Right cardiac atrium (tissue), 5 donors: ENCODE measurements around the gene DCAF11. TPM values are rescaled to one million over a fixed set of nuclear protein-coding genes. Genes with fewer than 3 reads are reported as not detected.

Experiments used
- ATAC-seq, 2 donors: fragments of 200-7000 bp; cut with Tn5 transposase; one replicate each; pipeline versions ENCODE4 v1.8.0 to v1.9.1; 2020; ENCODE audit warnings: moderate library complexity in 2 of 2, mild to moderate bottlenecking in 1 of 2
- DNase-seq, 3 donors: peaks; one replicate each; pipeline ENCODE4 v3.0.0-alpha.2; 2020
- H3K27ac ChIP-seq: one replicate; pipeline ENCODE4 v1.5.1; 2013; ENCODE audit warnings: mild to moderate bottlenecking, low read length, control low read depth, moderate library complexity
- H3K27me3 ChIP-seq: one replicate; pipeline ENCODE4 v1.6.1; 2013; ENCODE audit not compliant: control insufficient read depth, insufficient read depth
- H3K4me1 ChIP-seq: one replicate; pipeline ENCODE4 v1.6.1; 2013; ENCODE audit warnings: low read length; ENCODE audit not compliant: control insufficient read depth, insufficient read depth
- H3K4me3 ChIP-seq: one replicate; pipeline ENCODE4 v1.5.1; 2013; ENCODE audit warnings: low read length, control low read depth
- H3K9me3 ChIP-seq: one replicate; pipeline ENCODE4 v1.6.1; 2013; ENCODE audit warnings: low read length; ENCODE audit not compliant: control insufficient read depth
- WGBS: extraction: QIAGEN DNeasy Blood & Tissue Kit; methylation state at CpG from one replicate; pipeline ENCODE4 v1.1.7; 2013; 5-methylcytosine and 5-hydroxymethylcytosine counted together
- intact Hi-C, 4 donors: fragments of 100-400 bp; cut with DNase I; formaldehyde crosslinking; loops; one replicate each; pipeline versions ENCODE4 v1.11.0 to v1.14.0; 2022 to 2023
- polyA plus RNA-seq: library from polyadenylated mRNA; stranded (reverse); fragments of 200-250 nt; gene quantifications from one replicate; pipeline ENCODE4 v1.2.3, GENCODE V29; 2013
- total RNA-seq, 4 donors: library from RNA; stranded (reverse); fragmentation: NEBNext Ultra II Directional; extraction: Animal tissue kit (Norgen Biotek cat#: 25700); gene quantifications; one replicate each; pipeline ENCODE4 v1.2.1, GENCODE V29; 2021
- donor health status: healthy with polysubstance abuse.
- donor health status: DM: no; HTN: yes; CAD: no.
- donor health status: DM: no; HTN: no; CAD: no.
- donor health status: DM: no; HTN: yes; CAD: no; lungs with severe emphysema.
- donor health status: DM: yes; HTN: yes; CAD: no.

DCAF11 gene
- total and polyA plus RNA-seq, 5 donors = 33.1 to 70.7 (median 58.7) TPM

DNA sequence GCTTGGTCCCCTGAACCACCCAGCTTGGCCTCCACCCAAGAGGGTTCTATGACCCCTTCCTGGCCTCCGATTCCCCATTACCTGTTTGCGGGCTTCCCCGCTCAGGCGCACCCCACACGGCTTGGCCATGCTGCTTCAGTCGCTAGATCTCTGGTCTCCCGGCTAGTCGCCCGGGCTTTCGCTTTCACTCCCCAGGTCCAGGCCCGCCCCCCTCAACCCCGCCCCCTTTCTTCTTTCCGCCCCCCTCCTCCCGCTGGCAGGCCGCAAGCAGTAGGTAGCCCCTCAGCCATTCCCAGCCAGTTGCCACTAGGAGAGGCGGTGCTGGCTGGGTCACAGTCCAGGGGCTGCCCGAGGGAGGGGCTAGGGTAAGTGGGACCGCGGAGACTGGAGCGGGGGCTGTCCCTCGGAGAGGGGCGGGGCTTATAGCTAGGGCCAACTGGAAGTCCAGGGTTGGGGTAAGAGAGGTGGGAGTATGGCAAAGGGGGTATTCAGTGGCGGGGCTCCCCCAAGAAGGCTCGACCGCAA is 31.9 kb downstream of the DCAF11 start, which contains the start of gene PSME2:
PSME2 (minus strand) TSS at position 158 of the 525 bp plus-strand sequence; CDS start at position 129, 29 bp downstream.
- under 1% methylated on average over 25 of the region's 25 CpGs for WGBS
- Histone ChIP-seq H3K4me1 (peaks cover 12% of the 10 kb centered on the region), H3K27me3 (no peaks in the 10 kb centered on the region), H3K9me3 (no peaks in the 10 kb centered on the region), H3K4me3 (peak within 1 kb of the TSS; percentile 89), H3K27ac (peak within 1 kb of the TSS; percentile 95)
- peak; percentile 97 to 98 (median 97) for DNase-seq
- intact Hi-C loops = no loop called here
- peak; percentile 88 to 91 for ATAC-seq

DNA sequence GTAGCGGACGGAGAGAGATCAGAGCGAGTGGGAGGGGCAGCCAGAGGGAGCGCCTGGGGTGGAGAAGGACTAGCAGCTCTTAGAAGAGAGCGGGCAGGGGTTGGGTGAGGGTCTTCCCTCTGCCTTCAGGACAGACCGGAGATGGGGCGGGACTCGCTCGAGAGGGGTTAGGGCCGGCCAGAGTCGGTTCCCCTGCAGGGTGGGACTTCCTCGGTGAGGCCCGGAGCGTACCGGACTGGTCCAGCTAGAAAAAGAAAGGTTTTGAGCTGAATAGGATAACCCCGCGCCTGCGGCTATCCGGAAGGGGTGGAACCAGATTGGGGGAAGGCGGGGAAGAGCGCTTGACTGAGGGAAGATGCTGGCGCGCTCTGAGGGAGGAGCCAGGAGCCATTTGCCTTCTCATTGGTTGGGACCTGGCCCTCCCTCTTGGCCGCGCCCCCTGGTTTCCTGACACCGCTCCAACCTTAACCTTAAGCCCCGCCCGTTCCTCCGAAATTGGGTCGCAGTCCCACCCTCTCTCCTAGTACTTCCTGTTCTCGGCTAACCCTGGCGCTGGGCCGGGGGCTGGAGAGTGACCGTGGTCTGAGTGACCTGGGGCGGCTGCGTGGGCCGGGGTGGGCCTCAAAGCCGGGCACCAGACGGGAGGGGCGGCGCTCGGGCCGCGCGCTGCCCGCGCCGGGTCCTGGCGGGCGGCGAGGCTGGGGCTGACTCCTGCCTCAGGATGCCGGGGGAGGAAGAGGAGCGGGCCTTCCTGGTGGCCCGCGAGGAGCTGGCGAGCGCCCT is 32.6 kb downstream of the DCAF11 start, which contains the start of gene RNF31:
RNF31 (plus strand) TSS at position 521 of the 783 bp plus-strand sequence; CDS start at position 722, 201 bp downstream.
- peak within 1 kb of the TSS; percentile 95 for H3K27ac ChIP-seq
- H3K4me3 ChIP-seq = peak within 1 kb of the TSS; percentile 89
- intact Hi-C loops = no loop called here
- no peaks in the 10 kb centered on the region for H3K9me3 ChIP-seq
- peaks cover 12% of the 10 kb centered on the region for H3K4me1 ChIP-seq
- peak; percentile 95 to 97 for ATAC-seq
- no peaks in the 10 kb centered on the region for H3K27me3 ChIP-seq
- WGBS = under 1% methylated on average over 57 of the region's 57 CpGs
- DNase-seq = peak; percentile 99

DNA sequence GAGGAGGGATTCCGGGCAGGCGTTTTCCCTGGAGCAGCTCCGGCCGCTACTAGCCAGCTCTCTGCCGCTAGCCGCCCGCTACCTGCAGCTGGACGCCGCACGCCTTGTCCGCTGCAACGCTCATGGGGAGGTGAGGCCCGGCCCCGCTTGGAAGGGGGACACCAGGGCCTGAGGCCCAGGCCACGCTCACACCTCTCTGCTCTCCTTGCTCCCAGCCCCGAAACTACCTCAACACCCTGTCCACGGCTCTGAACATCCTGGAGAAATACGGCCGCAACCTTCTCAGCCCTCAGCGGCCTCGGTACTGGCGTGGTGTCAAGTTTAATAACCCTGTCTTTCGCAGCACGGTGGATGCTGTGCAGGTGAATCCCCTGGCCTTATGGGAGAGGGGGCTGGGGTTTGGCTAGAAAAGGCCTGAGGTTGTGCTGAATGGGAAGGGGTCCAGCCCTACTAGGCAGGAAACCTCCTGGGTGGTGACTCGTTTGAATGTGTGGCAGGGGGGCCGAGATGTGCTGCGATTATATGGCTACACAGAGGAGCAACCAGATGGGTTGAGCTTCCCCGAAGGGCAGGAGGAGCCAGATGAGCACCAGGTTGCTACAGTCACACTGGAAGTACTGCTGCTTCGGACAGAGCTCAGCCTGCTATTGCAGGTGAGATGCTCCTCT is 33.3 kb downstream of the DCAF11 start:
- peak overlapping the region; percentile 77 for H3K27ac ChIP-seq
- ATAC-seq (no peak), DNase-seq (no peak)
- WGBS = 7% methylated on average over 29 of the region's 29 CpGs
- intact Hi-C loops = no loop called here
- peaks cover 12% of the 10 kb centered on the region for H3K4me1 ChIP-seq
- no peaks in the 10 kb centered on the region for H3K27me3 ChIP-seq
- no peaks in the 10 kb centered on the region for H3K9me3 ChIP-seq
- peak overlapping the region; percentile 89 for H3K4me3 ChIP-seq

DNA sequence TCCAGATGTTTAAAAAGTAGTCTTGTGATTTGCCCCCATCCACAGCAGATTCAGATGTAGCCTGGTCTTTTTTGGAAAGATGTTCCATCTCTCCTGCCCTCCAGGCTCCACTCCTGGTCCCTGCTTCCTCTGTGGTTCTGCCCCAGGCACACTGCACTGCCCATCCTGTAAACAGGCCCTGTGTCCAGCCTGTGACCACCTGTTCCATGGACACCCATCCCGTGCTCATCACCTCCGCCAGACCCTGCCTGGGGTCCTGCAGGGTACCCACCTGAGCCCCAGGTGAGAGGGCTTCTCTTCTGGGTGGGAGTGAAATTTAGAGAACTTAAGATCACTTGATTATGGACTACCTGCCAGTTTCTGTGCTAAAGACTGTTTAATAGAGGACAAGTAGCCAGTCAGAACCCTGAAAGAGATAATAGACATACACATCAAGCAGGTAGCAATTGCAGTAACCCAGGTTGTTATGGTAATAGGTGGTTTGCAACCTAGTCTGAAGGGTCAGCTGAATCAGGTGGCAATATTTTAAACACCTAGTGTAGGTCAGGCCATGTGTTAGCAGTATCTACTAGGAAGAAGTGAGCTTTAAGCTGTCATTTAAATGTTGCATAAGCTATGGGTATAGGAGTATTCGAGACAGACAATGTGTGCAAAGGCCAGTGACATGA is 34.9 kb downstream of the DCAF11 start:
- intact Hi-C loops = no loop called here
- Histone ChIP-seq H3K4me3 (no peak overlapping the region), H3K27me3 (no peaks in the 10 kb centered on the region), H3K27ac (no peak overlapping the region), H3K4me1 (peaks cover 12% of the 10 kb centered on the region), H3K9me3 (no peaks in the 10 kb centered on the region)
- 95% methylated on average over 3 of the region's 3 CpGs for WGBS
- no peak for ATAC-seq
- no peak for DNase-seq

DNA sequence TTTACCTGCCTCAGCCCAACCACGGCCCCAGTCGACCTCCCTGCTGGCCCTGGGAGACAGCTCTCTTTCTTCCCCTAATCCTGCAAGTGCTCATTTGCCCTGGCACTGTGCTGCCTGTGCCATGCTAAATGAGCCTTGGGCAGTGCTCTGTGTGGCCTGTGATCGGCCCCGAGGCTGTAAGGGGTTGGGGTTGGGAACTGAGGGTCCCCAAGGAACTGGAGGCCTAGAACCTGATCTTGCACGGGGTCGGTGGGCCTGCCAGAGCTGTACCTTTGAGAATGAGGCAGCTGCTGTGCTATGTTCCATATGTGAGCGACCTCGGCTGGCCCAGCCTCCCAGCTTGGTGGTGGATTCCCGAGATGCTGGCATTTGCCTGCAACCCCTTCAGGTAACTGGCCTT is 35.5 kb downstream of the DCAF11 start:
- ATAC-seq (no peak), DNase-seq (no peak)
- Histone ChIP-seq H3K27ac (no peak overlapping the region), H3K27me3 (no peaks in the 10 kb centered on the region), H3K4me3 (no peak overlapping the region), H3K9me3 (no peaks in the 10 kb centered on the region), H3K4me1 (peaks cover 12% of the 10 kb centered on the region)
- WGBS = 94% methylated on average over 9 of the region's 9 CpGs
- intact Hi-C loops = no loop called here

DNA sequence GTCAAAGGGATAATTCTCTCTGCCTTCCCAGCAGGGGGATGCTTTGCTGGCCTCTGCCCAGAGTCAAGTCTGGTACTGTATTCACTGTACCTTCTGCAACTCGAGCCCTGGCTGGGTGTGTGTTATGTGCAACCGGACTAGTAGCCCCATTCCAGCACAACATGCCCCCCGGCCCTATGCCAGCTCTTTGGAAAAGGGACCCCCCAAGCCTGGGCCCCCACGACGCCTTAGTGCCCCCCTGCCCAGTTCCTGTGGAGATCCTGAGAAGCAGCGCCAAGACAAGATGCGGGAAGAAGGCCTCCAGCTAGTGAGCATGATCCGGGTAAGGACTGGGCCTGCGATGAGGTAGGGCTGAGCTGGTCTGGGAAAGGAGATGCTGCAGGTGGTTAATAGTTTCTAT is 36.0 kb downstream of the DCAF11 start:
- intact Hi-C loops = no loop called here

DNA sequence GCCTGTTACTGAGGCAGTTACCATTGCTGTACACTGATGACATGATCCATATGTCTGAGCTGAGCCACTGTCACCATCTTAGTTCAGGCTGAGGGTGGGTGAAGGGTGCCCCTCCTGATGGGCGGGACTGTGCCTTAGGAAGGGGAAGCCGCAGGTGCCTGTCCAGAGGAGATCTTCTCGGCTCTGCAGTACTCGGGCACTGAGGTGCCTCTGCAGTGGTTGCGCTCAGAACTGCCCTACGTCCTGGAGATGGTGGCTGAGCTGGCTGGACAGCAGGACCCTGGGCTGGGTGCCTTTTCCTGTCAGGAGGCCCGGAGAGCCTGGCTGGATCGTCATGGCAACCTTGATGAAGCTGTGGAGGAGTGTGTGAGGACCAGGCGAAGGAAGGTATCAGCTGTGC is 36.4 kb downstream of the DCAF11 start:
- no peaks in the 10 kb centered on the region for H3K9me3 ChIP-seq
- no peak overlapping the region for H3K4me3 ChIP-seq
- ATAC-seq (no peak), DNase-seq (no peak)
- H3K27ac ChIP-seq = no peak overlapping the region
- no peaks in the 10 kb centered on the region for H3K27me3 ChIP-seq
- intact Hi-C loops = no loop called here
- 81% methylated on average over 9 of the region's 9 CpGs for WGBS
- H3K4me1 ChIP-seq = peaks cover 8% of the 10 kb centered on the region

More for the DNA sequence above, 36.0 kb downstream of the DCAF11 start:
- WGBS = 90% methylated on average over 9 of the region's 9 CpGs
- Histone ChIP-seq H3K27ac (no peak overlapping the region), H3K27me3 (no peaks in the 10 kb centered on the region), H3K4me3 (no peak overlapping the region), H3K4me1 (peaks cover 10% of the 10 kb centered on the region), H3K9me3 (no peaks in the 10 kb centered on the region)
- ATAC-seq = no peak
- no peak for DNase-seq

DNA sequence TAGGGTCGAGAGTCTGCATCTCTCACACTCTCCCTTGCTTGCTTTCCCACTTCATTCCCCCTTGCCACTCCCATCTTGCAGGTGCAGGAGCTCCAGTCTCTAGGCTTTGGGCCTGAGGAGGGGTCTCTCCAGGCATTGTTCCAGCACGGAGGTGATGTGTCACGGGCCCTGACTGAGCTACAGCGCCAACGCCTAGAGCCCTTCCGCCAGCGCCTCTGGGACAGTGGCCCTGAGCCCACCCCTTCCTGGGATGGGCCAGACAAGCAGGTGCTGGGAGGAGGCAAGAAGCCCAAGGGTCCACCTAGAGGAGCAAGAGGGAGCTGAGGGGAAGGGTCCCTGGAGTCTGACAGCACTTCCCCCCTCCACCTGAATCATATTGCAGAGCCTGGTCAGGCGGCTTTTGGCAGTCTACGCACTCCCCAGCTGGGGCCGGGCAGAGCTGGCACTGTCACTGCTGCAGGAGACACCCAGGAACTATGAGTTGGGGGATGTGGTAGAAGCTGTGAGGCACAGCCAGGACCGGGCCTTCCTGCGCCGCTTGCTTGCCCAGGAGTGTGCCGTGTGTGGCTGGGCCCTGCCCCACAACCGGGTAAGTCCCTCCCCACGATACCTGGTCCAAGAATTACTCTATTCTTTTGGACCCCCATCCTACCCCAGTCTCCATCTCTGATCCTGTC is 37.0 kb downstream of the DCAF11 start:
- intact Hi-C loops = no loop called here
- 93% methylated on average over 16 of the region's 16 CpGs for WGBS
- Histone ChIP-seq H3K27me3 (no peaks in the 10 kb centered on the region), H3K27ac (no peak overlapping the region), H3K4me3 (no peak overlapping the region), H3K9me3 (no peaks in the 10 kb centered on the region), H3K4me1 (peaks cover 8% of the 10 kb centered on the region)
- ATAC-seq (no peak), DNase-seq (no peak)

DNA sequence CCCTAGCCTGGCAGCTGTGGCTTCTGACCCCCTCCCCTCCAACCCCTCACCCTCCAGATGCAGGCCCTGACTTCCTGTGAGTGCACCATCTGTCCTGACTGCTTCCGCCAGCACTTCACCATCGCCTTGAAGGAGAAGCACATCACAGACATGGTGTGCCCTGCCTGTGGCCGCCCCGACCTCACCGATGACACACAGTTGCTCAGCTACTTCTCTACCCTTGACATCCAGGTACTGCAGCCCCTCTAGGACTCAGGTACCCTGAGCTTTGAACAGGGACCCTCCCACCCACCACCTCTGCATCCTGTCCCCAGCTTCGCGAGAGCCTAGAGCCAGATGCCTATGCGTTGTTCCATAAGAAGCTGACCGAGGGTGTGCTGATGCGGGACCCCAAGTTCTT is 40.5 kb downstream of the DCAF11 start:
- DNase-seq (no peak), ATAC-seq (no peak)

DNA sequence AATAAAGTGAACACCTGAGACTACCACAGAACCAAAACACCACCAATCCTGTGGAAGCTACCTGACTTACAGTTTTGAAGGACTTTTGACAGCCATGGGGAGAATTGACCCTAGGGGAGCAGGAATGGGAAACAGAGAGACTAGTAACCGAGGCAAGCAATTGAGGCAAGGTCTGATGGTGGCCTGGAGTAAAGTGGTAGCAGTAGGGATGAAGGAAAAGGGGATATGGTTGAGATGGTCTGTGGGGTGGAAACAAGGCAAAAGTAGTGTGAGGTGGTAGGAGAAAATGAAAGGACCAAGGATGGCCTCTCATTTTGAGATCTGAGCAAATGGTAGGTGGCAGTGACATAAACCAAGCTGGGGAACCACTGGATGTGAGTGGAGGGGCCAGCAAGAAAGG is 42.3 kb downstream of the DCAF11 start:
- intact Hi-C loops = no loop called here
- WGBS = 88% methylated on average over 1 of the region's 1 CpG
- DNase-seq = no peak

More for the DNA sequence above, 40.5 kb downstream of the DCAF11 start:
- no peaks in the 10 kb centered on the region for H3K4me1 ChIP-seq
- H3K4me3 ChIP-seq = no peak overlapping the region
- no peaks in the 10 kb centered on the region for H3K9me3 ChIP-seq
- no peaks in the 10 kb centered on the region for H3K27me3 ChIP-seq
- intact Hi-C loops = no loop called here
- WGBS = 94% methylated on average over 10 of the region's 10 CpGs
- no peak overlapping the region for H3K27ac ChIP-seq

More for the DNA sequence above, 42.3 kb downstream of the DCAF11 start:
- H3K27ac ChIP-seq = no peak overlapping the region
- H3K9me3 ChIP-seq = no peaks in the 10 kb centered on the region
- no peaks in the 10 kb centered on the region for H3K27me3 ChIP-seq
- no peaks in the 10 kb centered on the region for H3K4me1 ChIP-seq
- ATAC-seq = no peak
- H3K4me3 ChIP-seq = no peak overlapping the region
